GM19395 (cell line): ENCODE measurements around the gene MKX.
"Not testable (repeated sequence)": the region's sequence is repeated elsewhere in the genome, so short reads cannot be mapped to it uniquely, and the experiment has no call there.

Experiments used
- ATAC-seq: cut with Tn5 transposase; IDR thresholded peaks from one replicate; pipeline ENCODE4 v1.9.1; 2021; ENCODE audit warnings: mild to moderate bottlenecking, moderate library complexity; ENCODE audit not compliant: unreplicated experiment

The MKX gene

DNA sequence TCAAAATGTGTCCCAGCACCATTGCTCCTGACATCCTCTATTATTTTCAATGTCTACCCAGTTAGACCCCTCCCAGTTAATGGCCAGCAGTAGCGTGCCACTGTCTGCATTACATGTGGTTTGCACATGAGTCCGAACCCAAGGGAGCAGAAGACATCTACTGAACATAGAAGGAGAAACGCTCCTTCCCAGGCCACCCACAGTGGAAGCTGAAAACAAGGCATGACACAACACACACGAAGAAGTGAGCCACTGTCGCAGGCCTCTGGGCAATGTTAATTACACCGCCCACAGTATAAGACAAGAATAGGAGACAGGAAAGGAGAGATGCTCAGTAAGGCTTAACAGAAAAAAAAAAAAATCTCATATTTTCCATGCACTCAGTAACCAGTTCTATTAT is 50.5 kb downstream of the MKX start:
- no peak for ATAC-seq

DNA sequence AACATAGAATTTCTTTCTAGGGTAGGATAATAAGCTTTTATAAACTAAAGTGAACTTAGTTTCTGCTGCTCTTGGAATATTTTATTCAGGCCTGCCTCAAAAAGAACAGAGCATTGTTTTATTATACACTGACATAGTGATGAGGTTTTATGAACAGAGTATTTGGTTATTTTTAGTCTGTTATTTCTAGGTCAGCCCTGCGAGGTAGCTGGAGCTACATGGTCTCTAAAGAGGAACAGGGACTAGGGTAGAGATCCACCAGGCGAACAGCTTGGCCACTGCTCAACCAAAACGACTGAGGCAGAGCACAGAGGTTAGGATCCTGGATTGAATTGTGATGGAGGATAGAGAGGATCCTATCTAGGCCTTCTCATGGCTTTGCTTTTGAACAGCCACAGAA is 53.0 kb downstream of the MKX start:
- ATAC-seq = no peak

DNA sequence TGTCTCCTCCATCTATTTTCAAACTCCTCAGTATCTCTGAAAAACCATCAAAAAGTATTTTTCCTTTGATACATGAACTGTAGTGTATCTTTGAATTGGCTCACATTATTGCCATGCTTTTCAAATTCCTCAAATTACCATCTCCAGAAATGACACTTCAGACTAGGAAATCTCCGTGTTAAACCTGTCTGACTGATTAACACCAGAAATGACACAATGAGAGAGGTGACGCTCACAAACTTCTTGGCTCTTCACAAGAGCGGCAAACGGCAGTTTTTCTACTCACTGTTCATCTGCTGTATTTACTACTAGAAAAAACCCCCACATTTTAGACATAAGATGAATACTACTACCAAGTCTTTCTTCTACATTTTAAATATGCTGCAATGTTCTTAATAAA is 56.6 kb downstream of the MKX start:
- no peak for ATAC-seq

DNA sequence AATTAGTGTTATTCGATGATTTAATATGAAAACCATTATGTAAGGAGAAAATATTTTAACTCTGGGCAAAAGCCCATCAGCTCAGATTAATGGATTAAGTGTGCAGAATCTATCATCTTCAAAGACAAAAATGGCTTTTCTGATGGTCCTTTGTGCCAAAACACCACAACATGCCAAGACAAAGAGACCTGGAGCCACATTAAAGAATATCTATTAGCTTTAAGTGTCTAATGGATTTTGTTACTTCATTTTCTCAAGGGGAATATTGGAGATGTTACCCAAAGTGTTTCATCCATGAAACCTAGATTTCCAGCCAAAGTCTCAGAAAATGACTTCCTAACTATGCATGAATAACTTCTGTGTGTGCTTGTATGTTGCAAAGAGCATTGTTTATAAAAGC is 57.3 kb downstream of the MKX start:
- no peak for ATAC-seq

DNA sequence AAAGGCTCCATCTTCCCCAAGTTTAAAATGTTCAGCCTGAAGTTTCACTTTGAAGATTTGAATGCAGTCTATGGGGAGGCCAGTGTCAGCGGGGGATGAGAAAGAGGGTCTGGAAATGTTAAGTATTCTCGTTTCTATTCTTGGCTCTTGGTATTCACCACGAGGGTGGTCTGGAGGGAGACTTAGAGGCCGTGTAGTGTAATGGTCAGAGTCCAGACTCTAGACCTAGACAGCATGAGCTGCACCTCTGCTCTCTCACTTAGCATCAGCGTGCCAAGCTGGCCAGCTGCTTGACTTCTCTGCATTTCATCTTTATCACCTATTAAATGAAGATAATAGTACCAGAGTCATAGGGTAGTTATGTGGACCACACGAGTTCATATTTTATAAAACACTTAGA is 57.9 kb downstream of the MKX start:
- no peak for ATAC-seq

DNA sequence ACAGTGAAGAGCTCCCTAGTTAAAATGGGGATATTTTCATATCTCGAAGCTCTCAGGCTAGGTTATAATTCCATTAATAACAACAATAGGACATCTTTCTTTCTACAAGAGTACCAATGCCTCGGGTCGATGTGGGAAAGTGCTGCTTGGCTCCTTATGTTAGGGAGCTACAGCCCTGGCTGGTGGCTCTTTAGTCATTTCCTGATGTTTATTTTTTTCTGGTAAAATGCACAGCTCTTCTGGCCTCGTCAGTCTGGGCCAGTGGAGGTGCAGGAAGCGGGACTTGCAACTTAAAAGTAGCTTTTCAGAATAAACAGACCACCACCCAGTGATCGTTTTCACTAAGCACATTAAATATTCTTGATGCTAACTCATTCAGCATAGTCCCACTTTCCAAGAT is 58.3 kb downstream of the MKX start:
- no peak for ATAC-seq

DNA sequence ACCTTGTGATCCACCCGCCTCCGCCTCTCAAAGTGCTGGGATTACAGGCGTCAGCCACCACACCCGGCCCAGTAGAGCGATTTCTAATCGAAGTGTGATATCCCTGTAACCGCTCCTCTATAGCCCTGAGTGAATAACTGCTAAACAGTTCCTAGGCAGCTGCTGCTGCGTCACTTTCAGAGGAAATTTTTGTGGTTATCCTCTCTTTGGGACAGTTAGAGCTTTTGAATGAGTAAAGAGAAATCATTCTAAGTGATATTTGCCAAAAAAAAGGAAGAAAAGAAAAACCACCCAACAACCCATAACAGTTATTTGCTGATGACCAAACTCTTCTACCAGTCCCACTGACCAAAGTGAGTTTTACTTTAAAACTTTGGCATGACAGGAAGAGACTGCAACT is 59.9 kb downstream of the MKX start:
- no peak for ATAC-seq

DNA sequence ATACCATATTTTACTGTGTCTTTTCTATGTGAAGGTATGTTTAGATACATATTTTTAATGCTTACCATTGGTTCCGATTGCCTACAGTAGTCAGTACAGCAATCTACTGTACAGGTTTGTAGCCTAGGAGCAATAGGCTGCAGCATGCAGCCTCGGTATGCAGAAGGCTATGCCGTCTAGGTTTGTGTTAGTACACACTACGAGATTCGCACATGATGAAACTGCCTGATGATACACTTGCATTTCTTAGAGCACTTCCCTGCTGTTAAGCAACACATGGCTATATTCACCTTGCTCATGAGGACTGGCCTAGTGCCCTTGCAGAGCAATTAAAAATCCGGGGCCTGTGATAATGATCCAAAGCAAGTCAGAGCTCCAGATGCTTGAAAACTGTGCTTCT is 62.4 kb downstream of the MKX start:
- ATAC-seq = no peak

DNA sequence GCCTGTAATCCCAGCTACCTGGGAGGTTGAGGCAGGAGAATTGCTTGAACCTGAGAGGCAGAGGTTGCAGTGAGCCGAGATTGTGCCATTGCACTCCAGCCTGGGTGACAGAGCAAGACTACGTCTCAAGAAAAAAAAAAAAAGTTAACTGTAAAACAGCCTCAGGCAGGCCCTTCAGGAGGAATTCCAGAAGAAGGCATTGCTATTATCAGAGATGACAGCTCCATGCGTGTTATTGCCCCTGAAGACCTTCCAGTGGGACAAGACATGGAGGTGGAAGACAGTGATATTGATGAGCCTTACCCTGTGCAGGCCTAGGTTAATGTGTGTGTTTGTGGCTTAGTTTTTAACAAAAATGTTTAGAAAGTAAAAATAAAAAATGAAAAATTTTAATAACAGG is 63.8 kb downstream of the MKX start:
- not testable (repeated sequence) for ATAC-seq

DNA sequence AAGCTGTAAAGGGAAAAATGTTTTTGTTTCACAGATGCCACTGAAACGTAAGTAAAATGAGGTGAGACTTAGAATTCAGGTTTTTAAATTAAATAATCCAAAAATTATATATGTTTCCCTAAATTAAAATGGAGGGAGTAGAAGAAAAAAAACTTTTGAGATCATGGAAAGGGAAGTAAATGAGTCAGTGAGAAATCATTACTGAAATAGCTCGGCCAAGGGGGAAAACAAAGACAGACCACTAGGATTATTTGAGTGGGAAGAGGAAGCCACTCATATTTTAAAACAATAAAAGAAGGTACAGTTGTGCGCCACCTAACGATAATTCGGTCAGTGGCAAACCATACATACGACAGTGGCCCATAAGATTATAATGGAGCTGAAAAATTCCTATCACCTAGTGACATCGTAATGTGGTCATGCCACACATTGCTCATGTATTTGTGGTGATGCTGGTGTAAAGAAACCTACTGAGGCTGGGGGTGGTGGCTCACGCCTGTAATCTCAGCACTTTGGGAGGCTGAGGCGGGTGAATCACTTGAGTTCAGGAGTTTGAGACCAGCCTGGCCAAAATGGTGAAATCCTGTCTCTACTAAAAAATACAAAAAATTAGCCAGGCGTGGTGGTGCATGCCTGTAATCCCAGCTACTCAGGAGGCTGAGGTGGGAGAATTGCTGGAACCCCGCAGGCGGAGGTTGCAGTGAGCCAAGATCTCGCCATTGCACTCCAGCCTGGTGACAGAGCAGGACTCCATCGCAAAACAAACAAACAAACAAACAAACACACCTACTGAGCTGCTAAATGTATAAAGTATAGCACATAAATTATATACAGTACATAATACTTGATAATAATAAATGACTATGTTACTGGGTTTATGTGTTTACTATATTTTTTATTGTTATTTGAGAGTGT is 64.7 kb downstream of the MKX start:
- ATAC-seq = no peak

DNA sequence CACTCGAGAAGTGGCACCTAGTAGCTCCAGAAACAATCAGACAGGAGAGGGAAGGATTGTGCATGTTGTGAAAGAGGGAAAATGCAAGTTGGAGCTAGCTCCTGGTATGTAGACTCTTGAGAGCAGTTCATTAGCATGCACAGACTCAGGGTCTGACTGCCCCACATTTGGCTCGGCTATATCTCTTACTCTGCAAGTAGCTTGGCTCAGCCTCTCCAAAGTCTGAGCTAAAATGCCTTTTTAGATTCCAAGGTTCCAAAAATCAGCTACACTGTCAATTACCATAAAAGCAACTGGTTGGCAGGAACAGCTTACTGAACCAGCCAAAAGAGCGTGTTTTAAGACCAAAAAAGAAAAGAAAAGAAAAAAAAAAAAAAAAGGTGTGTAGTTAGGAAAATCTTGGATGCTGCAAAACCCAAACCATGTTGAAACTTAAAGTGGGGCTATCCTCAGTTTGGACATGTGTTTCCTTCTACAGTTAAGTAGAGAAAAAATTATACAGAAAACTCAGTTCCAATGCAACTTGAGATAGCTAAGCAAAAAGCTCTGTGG is 65.5 kb downstream of the MKX start:
- no peak for ATAC-seq

DNA sequence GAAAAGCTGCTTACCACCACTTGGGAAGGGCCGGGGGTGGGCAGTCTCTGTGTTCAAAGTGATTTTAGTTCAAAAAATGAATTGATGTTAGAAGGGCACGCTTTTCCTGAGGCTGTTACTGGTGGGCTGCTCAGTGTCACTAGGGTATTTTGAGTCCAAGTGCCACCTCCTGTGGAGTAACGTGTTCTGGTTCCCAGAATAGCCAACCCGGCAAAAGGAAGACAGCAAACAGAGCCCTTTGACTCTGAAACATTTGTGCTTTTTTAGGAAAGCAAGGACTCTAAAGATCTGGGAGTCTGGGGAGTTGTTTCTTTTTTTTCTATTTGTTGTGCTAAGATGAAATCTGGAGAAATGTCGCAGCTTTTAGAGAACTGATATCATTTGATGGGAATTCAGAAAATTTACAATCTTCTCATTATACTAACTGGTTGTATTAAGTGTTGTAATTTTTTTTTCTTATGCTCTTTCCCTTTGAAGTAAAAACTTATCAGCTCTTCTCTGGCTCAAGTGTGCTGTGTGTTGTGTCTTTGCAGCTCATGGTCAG is 66.2 kb downstream of the MKX start:
- ATAC-seq = no peak

DNA sequence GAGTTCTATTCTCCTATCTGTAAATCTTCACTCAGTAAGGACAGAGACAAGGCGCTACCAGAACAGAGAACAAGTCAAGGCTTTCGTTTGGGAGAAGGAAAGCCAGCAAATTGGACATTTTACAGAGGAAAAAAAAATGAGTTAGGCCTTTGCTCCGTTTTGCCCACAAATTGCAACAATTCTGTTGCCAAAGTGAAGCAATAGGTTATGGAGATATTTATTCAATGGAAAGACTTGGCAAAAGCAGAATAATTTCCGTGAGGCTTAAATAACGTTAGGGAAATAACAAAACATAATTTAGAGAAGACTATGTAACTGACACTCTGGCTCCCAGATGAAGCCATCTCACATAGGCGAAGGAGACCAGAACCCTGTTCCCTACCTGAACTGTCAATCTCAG is 67.5 kb downstream of the MKX start:
- ATAC-seq = no peak

DNA sequence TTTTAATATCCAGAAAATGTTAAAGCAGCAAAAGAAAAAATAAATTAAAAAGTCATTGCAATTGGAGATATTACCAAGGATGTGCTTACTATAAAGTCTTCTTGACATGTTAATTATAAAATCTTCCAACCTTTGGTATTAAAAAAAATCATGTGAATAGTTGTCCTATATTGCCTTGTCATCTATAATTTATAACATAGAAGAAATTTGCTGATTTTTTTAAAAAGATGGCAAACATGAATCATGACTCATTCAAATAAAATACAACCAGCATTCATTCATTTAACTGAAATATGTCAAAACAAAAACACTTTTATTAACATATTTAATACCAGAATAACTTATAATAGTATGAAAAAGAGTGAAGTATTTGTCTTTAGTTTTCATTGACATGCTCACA is 72.6 kb downstream of the MKX start:
- ATAC-seq = no peak

DNA sequence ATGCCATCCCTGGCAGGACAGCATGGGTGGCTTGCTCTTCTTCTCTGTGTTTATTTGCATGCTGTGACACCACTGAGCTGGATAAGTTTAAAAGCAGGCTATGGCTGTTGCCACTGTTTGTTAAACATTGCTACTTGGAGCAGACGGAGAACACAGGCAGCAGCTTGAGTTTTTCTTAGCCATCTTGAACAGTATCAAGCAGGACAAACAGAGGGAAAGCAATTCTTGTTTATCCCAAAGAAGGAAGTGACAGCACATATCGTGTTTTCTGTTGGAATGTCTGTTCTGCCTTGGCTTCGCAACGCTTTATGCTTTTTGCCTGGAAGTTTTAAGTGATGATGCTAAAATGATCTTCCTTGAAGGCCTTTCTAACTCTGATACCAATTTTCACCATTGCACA is 73.8 kb downstream of the MKX start:
- ATAC-seq = no peak

DNA sequence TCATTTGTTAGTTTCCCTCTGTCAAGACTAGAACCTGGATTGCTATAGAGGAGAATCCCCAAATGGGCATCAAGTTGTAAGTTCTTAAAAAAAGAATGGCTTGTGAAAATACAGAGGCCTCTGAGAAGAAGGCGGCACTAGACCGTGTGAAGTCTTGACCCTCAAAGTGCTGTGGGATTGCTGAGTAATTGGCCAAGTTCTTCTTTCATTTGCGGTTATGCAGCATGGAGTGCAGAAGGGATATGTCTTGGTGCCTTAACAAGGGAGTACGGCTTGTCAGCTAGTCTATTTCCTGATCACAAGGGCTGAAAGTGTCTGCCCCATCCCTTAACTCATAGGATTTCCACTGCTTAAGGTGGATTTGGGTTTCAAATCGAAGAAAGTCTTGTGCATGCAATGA is 81.2 kb downstream of the MKX start:
- no peak for ATAC-seq

DNA sequence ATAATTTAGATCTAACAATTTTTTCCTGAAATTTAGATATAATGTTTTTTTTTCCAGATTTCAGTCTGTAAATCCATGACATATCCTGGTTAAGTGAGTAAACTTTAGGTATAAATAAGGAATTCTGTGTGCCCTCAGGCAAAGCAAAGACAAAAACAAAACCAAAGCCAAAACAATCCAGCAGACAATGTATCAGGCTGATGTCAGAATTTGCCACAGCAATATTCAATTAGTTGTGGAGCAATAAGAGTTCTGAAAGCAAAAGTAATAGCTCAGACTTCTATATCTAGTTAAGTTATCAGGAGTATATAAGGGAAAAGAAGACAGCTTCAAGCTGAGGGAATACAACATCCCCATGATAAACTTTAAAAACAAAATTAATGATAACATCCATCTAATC is 82.0 kb downstream of the MKX start:
- no peak for ATAC-seq

DNA sequence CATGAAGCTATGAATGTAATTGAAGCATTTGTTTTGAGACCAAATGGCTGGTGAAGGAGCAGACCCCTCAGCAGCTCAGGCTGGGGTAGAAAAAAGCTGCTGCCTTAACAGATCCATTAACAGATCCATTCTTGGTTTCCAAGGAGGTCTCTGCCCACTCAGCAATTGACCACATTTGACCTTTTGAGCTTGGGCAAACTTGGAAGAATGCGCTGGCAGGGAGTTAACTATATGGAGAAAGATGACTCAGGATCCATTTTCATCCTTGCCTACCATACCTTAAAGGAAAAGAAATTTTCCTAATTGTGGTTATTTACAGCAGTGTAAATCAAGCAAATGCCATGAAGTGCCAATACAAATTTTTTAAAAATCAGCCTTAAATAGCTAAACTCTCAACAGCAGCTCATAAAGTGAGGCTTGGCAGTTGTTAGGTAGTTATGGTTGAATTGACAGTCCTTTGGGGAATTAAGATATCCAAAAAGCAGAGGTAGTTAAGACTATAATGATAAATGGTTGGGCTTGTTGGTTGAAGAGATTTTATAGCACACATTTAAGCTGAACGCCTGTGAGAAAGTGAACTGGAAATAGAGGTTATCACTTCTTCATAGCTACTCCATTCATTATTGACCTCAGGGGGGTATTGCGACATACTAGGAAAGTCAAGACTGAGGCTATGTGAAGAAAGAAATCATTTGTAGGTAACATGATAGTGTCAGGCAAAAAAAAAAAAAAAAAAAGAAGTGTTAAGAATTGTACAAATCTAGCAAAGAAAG is 83.9 kb downstream of the MKX start:
- no peak for ATAC-seq

DNA sequence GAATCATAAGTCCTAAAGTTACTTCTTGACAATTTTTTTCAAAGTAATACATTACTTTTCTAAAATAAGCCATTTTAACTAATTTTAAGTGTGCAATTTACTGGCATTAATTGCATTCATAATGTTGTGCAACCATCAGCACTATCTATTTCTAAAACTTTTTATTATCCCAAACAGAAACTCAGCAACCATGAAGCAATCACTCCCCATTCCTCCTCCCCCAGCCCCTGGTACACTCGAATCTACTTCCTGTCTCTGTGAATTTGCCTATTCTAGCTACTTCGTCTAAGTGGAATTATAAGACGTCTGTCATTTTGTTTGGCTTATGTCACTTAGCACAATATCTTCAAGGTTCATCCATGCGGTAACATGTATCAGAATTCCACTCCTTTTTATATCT is 84.9 kb downstream of the MKX start:
- no peak for ATAC-seq

DNA sequence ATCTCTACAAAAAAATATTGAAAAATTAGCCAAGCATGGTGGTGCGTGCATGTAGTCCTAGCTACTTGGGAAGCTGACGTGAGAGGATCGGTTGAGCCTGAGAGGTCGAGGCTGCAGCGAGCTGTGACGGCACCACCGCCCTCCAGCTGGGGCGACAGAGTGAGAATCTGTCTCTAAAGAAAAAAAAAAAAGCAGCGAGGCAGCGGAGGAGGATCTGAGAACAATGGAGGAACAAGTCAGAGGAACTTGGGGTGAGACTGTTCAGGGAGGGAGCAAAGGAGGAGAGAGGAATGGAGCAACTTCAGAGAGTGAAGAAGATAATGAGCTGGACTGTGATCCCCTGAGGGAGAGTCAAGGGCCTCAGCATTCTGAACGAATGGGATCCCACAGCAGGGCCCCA is 85.4 kb downstream of the MKX start:
- ATAC-seq = no peak

DNA sequence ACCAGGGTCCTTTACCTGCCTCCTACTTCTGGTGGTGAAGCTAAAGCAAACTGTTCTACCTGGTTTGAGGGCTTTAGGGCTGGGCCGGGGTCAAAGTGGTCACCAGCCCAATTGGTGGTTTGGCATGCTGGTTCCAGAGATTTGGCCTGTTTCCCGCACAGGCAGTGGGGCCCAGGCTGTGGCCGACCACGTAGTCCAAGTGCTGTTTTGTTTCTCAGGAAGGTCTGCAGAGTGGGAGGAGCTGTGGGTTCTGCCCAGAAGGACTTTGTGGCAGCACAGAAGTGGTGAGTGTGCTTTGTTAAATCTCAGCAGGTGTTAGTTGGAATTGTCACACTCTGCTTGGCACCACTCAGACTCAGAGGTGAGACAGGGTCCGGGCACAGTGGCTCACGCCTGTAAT is 85.8 kb downstream of the MKX start:
- ATAC-seq = no peak

DNA sequence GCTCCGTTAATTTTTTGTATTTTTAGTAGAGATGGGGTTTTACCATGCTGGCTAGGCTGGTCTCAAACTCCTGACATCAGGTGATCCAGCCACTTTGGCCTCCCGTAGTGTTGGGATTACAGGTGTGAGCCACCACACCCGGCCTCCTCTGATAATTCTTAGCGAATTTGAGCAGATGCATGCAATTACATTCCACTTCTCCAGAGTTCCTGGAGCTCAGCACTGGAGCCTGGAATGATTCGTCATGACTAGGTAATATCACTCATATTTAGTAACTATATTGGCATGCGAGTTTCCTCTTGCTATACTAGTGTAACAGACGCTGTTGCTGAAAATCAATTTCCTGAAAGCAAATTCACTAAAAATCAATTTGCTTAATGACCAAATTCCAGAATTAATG is 86.8 kb downstream of the MKX start:
- ATAC-seq = no peak
